Effector memory CD8-positive, alpha-beta T cell (primary cell): ENCODE results near the gene FAM53A.

Experiments used
- ATAC-seq: fragments of 150-1000 bp; cut with Tn5 transposase; replicated peaks from 2 replicates; pipeline ENCODE4 v1.10.0; 2021; ENCODE audit warnings: mild to moderate bottlenecking, moderate library complexity
- DNase-seq, 3 experiments: peaks; one replicate each; pipeline ENCODE4 v3.0.0; 2021
- H3K27ac Mint-ChIP-seq, 2 donors: one replicate each; pipeline ENCODE4 v1.8.0; 2022; ENCODE audit warnings: mild to moderate bottlenecking in 2 of 2, mixed read lengths in 2 of 2, moderate library complexity in 2 of 2
- H3K27me3 Mint-ChIP-seq, 2 donors: one replicate each; pipeline ENCODE4 v1.8.0; 2022; ENCODE audit warnings: mixed read lengths in 2 of 2
- H3K36me3 Mint-ChIP-seq: one replicate; pipeline ENCODE4 v1.8.0; 2022; ENCODE audit warnings: mild to moderate bottlenecking, moderate library complexity, mixed read lengths; ENCODE audit not compliant: insufficient read depth
- H3K4me1 Mint-ChIP-seq, 2 donors: one replicate each; pipeline ENCODE4 v1.8.0; 2022; ENCODE audit warnings: low read depth in 2 of 2, mixed read lengths in 2 of 2
- H3K4me3 Mint-ChIP-seq, 2 donors: one replicate each; pipeline ENCODE4 v1.8.0; 2022; ENCODE audit warnings: mild to moderate bottlenecking in 2 of 2, mixed read lengths in 2 of 2, moderate library complexity in 2 of 2
- H3K9me3 Mint-ChIP-seq, 2 donors: one replicate each; pipeline ENCODE4 v1.8.0; 2022; ENCODE audit warnings: mixed read lengths in 2 of 2

FAM53A gene

DNA sequence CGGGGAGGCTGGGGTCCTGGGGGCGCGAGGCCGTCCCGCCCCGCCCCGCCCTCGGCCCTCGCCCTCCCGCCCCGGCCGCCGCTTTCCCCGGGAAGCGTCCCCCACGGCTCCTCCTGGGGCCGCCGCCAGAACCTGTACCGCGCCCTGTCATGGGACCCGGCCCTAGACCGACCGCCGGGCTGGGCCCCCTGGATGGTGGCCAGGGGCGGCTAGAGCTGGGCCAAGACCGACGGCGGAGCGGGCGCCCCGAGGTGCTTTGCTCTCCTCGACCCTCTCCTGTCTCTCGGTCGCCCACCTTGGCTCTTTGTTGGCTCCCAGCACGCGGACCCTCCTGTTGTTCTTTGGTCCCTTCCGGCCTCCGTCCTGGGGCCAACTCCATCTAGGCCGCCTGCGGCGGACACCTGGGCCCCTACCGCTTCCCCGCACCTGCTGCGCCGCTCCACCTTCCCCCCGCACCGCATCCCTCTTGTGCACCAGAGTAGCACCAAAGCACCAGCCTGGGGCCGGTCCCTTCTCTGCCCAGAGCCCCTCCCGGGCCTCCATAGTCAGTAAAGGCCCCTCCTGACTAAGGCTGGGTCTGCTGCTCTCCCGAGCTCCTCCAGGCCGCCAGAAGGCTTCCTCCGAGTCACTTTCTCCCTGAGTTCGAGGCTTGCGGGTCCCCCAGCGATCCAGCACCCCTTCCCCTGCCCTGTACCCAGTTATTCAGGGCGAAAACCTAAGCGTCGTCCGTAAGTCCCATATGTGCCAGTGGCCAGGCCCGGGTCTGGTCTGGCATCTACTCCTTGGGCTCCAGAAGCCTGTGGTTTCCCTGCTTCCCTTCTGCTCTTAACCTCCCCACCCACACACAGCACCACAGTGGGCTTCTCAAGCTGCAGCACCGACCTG is 37.8 kb upstream of the FAM53A start:
- no peaks in the 10 kb centered on the region for H3K27me3 Mint-ChIP-seq
- ATAC-seq (no peak), DNase-seq (no peak)
- peaks cover 27% of the 10 kb centered on the region for H3K36me3 Mint-ChIP-seq
- H3K4me3 Mint-ChIP-seq = peak overlapping the region; percentile 91
- H3K4me1 Mint-ChIP-seq = peaks cover 45 to 47% of the 10 kb centered on the region in 2 donors
- peak overlapping the region; percentile 98 to 99 for H3K27ac Mint-ChIP-seq
- H3K9me3 Mint-ChIP-seq = no peaks in the 10 kb centered on the region

DNA sequence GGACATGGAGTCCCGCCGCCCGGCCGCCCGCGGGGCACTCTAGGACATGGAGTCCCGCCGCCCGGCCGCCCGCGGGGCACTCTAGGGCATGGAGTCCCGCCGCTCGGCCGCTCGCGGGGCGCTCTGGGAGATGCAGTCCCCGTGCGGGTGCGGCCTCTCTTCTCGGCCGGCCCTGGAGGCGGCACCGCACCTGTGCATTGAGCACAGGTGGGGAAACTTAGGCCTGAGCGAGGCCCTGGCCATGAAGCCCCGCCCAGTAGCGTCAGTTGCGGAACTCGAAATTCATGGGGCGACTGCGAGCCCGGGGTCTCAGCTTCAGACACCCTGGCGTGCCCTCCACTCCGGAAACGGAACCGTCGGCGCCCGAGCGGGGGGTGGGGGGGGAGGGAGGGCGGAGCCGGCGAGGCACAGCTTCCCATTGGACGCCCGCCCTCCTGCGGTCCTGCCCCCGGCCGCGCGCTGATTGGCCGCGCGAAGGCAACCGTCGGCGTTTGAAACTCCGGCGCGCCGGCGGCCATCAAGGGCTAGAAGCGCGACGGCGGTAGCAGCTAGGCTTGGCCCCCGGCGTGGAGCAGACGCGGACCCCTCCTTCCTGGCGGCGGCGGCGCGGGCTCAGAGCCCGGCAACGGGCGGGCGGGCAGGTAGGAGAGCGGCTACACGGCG is 37.0 kb upstream of the FAM53A start, which contains the start of the genes TACC3 and TMEM129:
TACC3 (plus strand) TSS at position 519 of the 663 bp plus-strand sequence. CDS start 1,901 bp downstream, outside the sequence.
TMEM129 (minus strand) TSS at position 321 of the 663 bp plus-strand sequence. CDS start 486 bp downstream, outside the sequence.
- no peaks in the 10 kb centered on the region for H3K9me3 Mint-ChIP-seq

DNA sequence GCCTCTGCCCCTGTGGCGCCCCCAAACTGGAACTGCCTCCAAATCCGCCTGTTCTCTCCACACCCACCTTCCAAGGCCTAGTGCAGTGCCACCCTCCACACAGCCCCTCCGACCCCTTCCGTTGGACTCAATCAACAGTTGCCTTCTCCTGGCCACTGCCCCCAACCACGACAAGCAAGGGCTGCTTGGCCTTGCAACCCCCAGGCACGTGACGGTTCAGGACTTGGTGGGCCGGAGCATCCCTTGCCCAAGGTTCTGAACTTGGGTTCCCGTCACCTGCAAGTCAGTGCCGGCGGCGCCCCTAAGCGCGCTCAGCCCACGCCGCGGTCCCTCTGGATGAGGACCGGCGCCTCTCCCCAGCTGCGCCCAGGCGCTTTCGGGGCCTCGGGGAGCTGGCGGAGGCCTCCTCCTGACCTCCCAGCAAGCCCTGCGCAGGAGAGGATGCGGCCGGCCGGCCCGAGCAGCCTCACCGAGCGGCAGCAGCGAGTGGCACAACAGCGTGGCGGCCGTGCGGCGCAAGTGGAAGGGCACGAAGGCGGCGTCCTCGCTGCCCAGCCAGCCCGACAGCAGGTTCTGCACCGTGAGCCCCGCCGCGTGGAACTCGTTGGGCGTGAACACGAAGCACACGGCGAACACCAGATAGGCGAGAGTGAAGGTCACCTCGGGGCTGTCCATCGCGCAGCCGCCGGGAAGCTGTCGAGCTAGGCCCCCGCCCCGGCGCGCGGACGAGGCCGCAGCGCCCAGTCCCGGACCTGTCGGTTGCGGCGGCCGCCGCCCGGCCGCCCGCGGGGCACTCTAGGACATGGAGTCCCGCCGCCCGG is 36.3 kb upstream of the FAM53A start:
- Mint-ChIP-seq H3K4me3 (peak overlapping the region; percentile 91), H3K9me3 (no peaks in the 10 kb centered on the region), H3K36me3 (peaks cover 22% of the 10 kb centered on the region), H3K27me3 (no peaks in the 10 kb centered on the region), H3K27ac (peak overlapping the region; percentile 94 to 99), H3K4me1 (peaks cover 43 to 45% of the 10 kb centered on the region in 2 donors)
- ATAC-seq (peak; percentile 21), DNase-seq (peak; percentile 31 to 38 (median 35))

More for the DNA sequence above, 37.0 kb upstream of the FAM53A start, which contains the start of the genes TACC3 and TMEM129:
- H3K27me3 Mint-ChIP-seq = no peaks in the 10 kb centered on the region
- peaks cover 39 to 45% of the 10 kb centered on the region in 2 donors for H3K4me1 Mint-ChIP-seq
- DNase-seq = peak; percentile 91 to 92 (median 92)
- peaks cover 21% of the 10 kb centered on the region for H3K36me3 Mint-ChIP-seq
- peak; percentile 79 for ATAC-seq
- peak within 1 kb of the TSS; percentile 98 to 99 for H3K27ac Mint-ChIP-seq
- H3K4me3 Mint-ChIP-seq = peak within 1 kb of the TSS; percentile 91

DNA sequence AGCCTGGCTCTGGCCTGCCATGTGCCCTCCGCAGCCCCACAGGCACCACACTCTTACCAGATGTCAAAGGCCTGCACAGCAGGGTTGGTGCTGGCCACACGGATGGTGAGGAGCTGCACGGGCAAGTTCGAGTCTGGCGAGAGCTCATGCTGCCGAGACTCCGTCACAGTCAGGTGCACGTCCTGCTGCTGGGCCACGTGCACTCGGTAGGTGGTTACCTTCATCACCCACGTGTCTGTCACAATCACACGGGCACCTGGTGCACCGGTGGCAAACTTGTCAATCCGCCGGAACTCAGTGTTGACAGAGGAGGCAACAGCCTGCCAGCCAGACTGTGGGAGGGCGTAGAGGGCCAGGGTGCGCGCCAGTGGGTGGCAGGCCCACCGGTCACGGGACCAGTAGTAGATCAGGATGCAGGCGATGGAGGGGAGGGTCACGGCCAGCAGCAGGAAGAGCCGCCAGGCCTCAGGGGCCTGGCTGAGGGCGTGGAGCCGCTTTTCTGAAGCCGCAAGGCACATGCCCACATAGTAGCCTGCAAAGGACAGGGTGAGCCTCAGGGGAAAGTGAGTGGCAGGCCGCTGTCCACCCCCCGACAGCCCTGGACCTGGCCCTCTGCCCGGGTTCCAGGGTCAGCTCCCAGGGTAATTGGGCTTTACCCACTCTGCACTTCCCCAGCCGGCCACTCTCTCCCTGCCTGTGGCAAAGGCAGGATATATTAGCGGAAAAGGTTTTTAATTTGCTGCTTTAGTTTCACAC is 34.2 kb upstream of the FAM53A start:
- DNase-seq = no peak
- no peaks in the 10 kb centered on the region for H3K9me3 Mint-ChIP-seq
- no peak overlapping the region for H3K27ac Mint-ChIP-seq
- ATAC-seq = no peak
- H3K36me3 Mint-ChIP-seq = peaks cover 25% of the 10 kb centered on the region
- H3K4me1 Mint-ChIP-seq = peaks cover 39 to 46% of the 10 kb centered on the region in 2 donors
- H3K27me3 Mint-ChIP-seq = no peaks in the 10 kb centered on the region
- H3K4me3 Mint-ChIP-seq = peak overlapping the region; percentile 62 to 91

DNA sequence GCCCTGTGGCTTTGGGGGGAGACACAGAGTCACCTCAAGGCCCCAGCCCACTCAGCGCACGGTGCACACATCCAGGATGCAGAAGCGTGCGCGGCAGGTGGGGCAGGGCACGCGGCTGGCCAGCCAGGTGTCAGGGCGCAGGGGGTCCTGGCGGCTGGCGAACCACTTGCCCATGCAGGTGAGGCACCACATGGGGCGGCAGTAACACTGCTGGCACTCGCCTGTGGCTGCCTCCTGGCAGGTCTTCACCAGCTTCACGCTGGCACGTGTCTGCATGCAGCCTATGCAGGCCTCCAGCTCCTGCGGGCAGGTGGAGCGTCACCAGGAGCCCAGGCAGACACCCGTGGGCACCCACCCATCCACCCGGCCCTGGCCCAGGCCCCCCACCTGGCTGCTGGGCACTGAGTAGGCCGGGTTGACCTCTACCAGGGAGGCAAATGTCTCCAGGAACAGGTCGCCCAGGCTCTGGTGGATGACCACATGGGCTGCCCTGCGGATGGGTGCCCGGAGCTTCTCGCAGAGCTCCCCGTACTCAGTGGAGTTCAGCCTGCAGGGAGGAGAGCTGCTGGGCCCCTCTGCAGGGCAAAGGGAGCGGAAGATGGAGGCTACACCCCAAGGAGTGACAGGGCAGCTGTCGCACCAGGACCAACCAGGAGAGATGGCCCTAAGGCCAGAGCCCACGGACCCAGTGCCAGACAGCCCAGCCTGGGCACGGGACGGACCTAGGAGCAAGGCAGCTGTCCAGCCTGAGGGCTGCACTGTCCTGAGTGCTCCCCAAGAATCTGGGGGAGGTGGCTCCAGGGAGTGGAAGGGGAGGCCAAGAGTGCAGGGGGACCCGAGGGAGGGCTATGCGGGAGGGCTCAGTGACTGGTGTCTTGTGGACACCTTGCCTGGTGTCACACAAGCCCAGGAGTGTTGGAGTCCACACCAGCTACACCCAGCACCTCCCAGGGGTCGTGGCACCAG is 33.3 kb upstream of the FAM53A start:
- no peak for DNase-seq
- Mint-ChIP-seq H3K27me3 (no peaks in the 10 kb centered on the region), H3K4me1 (peaks cover 35 to 42% of the 10 kb centered on the region in 2 donors), H3K36me3 (peaks cover 25% of the 10 kb centered on the region), H3K4me3 (no peak overlapping the region), H3K9me3 (no peaks in the 10 kb centered on the region), H3K27ac (peak overlapping the region in 1 of 2 donors; percentile 20)
- no peak for ATAC-seq

DNA sequence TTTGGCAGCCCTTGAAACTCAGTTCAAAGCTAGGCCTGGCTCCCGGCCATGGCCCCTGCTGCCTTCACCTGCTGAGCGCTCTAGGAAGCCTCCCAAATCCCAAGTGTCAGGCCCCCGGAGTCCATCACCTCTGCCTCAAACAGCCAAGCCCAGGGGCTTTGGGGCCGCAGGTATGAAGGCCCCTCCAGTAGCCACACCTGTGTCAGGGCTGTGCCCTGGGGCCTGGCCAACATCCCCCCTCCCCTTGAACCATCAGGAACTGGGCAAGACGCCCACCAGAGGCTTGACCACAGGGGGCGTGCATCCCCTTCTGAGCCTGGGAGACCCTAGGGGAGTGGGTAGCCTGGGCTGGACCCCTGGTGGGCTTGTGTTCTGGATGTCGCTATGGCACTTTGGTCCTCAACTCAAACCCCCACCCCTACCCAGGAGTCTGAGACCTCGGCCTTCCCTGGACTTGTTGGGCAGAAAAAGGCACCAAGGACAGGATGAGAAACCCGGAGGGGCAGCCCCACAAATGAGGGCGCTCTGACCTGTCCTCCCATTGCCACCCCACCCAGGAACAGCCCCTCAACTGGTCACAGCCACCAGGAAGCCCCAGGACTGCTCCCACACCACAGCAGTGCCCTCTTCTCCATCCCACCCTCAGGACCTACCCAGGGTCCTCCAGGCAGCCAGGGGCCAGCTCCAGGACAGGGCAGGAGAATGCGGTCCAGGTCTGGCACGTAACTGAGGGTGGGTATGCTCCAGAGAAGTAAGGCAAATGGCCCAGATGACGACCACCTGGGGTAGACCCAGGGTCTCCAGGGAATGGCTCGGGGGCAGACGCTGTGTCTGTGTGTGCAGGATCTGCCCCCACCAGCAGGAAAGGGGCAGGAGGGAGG is 32.2 kb upstream of the FAM53A start:
- H3K36me3 Mint-ChIP-seq = peaks cover 29% of the 10 kb centered on the region

DNA sequence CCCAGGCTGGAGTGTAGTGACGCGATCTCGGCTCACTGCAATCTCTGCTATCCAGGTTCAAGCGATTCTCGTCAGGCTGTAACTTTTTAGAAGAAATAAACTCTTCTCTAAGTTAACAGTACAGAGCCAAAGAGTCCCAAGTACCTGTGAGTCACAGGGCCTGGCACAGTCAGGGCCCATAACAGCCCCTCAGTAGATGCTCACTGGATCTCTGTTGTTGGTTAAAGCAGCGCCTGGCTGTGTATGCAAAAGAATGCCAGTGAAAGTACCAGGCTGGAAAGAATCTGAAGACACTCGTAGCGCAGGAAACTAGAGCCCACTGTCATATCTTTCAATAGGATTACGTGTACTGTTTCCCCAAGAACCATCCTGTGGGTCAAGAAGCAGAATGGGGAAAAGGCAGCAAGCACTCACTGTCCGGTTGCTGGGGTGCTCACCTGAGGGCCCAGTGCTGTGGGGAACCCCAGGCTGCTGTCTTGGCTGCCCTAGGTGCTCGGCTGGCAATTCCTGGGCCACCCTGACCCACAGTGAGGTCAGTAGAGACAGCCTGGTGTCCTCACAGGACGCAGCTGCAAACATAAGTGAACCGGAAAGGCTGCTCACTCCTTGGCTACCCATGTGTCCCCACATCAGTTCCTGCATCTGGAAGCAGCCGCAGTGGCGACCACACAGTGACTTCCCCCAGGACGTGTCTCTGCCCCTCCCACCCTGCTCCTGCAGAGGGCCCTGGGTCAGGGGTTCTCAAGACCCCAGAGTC is 31.1 kb upstream of the FAM53A start:
- no peak for ATAC-seq
- H3K27ac Mint-ChIP-seq = peak overlapping the region; percentile 93 to 99
- H3K36me3 Mint-ChIP-seq = peaks cover 31% of the 10 kb centered on the region
- DNase-seq = no peak
- H3K27me3 Mint-ChIP-seq = no peaks in the 10 kb centered on the region
- peaks cover 41 to 46% of the 10 kb centered on the region in 2 donors for H3K4me1 Mint-ChIP-seq
- H3K4me3 Mint-ChIP-seq = peak overlapping the region; percentile 17 to 96
- H3K9me3 Mint-ChIP-seq = no peaks in the 10 kb centered on the region

More for the DNA sequence above, 32.2 kb upstream of the FAM53A start:
- Mint-ChIP-seq H3K27ac (no peak overlapping the region), H3K9me3 (no peaks in the 10 kb centered on the region), H3K4me1 (peaks cover 31 to 39% of the 10 kb centered on the region in 2 donors), H3K27me3 (no peaks in the 10 kb centered on the region), H3K4me3 (no peak overlapping the region)
- DNase-seq (no peak), ATAC-seq (no peak)

DNA sequence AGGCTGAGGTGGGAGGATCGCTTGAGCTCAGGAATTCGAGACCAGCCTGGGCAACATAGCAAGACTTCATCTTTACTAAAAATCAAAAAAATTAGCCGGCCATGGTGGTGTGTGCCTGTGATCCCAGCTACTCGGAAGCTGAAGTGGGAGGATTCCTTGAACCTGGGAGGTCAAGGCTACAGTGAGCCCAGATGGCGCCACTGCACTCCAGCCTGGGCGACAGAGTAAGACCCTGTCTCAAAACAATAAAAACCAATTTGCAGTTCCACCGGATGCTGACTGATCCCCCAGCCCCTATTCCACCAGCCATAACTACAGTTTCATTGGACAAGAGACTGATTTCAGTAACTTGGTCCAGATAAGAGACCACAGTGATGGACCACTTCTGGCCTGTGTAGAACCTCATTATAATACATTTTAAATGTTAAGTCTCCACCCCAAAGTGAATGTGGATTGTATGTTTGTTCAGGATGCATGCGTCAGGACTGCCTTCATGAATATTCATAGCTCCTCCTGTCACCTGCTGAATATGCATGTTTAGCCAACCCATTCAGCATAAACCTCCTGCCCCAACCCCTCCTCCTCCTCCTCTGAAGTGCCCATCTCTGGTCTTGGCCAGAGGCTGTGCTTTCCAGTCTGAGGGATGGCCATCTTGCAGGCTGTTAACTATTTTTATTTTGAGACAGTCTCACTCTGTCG is 30.3 kb upstream of the FAM53A start:
- ATAC-seq (no peak), DNase-seq (no peak)
- H3K27me3 Mint-ChIP-seq = no peaks in the 10 kb centered on the region
- H3K4me3 Mint-ChIP-seq = peak overlapping the region; percentile 96
- peaks cover 41 to 49% of the 10 kb centered on the region in 2 donors for H3K4me1 Mint-ChIP-seq
- H3K36me3 Mint-ChIP-seq = peaks cover 36% of the 10 kb centered on the region
- H3K27ac Mint-ChIP-seq = peak overlapping the region; percentile 93 to 99
- no peaks in the 10 kb centered on the region for H3K9me3 Mint-ChIP-seq

DNA sequence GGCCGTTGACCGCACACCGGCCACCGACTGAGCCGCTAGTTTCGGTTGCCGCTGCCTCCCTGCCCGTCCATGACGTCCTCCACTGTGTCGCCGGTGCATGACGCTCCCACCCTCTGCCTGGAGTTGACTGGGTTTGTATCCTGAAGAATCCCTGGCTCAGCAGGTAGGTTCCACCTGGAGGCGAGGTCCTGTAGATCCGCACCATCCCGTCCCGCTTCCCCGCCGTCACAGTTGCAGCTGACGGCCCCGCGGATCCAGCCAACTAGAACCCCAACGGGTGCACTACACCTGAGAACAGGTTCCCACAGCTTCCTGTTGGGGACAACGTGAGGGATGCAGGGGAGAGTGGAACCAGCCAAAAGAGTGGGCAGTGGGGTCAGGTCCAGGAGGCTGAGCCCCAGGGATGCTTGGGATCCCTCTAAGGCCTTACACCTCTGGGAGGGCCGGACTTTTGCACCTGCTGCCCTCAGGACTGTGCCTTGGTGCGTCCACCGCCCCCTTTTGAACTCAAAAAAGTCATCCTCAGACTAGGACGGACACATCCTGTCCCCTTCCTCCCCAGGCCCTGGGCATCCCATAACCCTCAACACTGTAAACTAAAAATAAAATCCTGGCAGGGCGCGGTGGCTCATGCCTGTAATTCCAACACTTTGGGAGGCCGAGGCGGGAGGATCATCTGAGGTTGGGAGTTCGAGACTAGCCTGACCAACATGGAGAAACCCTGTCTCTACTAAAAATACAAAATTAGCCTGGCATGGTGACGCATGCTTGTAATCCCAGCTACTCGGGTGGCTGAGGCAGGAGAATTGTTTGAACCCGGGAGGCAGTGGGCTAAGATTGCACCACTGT is 29.1 kb upstream of the FAM53A start:
- H3K4me3 Mint-ChIP-seq = peak overlapping the region; percentile 96
- DNase-seq = no peak
- peak; percentile 0 for ATAC-seq
- H3K4me1 Mint-ChIP-seq = peaks cover 49 to 51% of the 10 kb centered on the region in 2 donors
- H3K27me3 Mint-ChIP-seq = no peaks in the 10 kb centered on the region
- H3K36me3 Mint-ChIP-seq = peaks cover 41% of the 10 kb centered on the region
- H3K9me3 Mint-ChIP-seq = no peaks in the 10 kb centered on the region
- H3K27ac Mint-ChIP-seq = peak overlapping the region; percentile 93 to 99
